ENCODE measurements around the gene SLC5A1. TPM values are rescaled to one million over a fixed set of nuclear protein-coding genes. Genes with fewer than 3 reads are reported as not detected.
"Not testable (repeated sequence)": the region's sequence is repeated elsewhere in the genome, so short reads cannot be mapped to it uniquely, and the experiment has no call there.

Gene SLC5A1
- polyA plus RNA-seq, 2 of the 4 experiments (the other 2 are of a cell fraction), result 0.03 to 0.04 TPM

- TF ChIP-seq ATOH8 (CRISPR knock-in tag; IDR thresholded peaks at IDR 0.05; ENCODE audit: low read depth) (no peak), RFX5 (IDR thresholded peaks at IDR 0.05) (no peak), TFCP2L1 (CRISPR knock-in tag; IDR thresholded peaks at IDR 0.05) (no peak), CHD4 (IDR thresholded peaks at IDR 0.05; ENCODE audit: borderline replicate concordance) (no peak), MYC (IDR thresholded peaks at IDR 0.05; ENCODE audit: borderline replicate concordance, low read length) (no peak)
Observed at GRCh38 chr22:32127904-32128303, 84.8 kb downstream of the SLC5A1 start (continued).

GRCh38 chr22:32130464-32130863 lies 87.4 kb downstream of the SLC5A1 start:
- no CpG with 5 or more reads among the region's 2 CpGs for WGBS (ENCODE audit: missing lambda C conversion rate)
- H3K4me3 ChIP-seq, result no peak overlapping the region
- H3K4me2 ChIP-seq, result no peak overlapping the region
- no peaks in the 10 kb centered on the region for H3K4me1 ChIP-seq
- no peak for TF ChIP-seq ATOH8 (CRISPR knock-in tag; IDR thresholded peaks at IDR 0.05; ENCODE audit: low read depth)
- TF ChIP-seq FOXS1 (CRISPR knock-in tag; IDR thresholded peaks at IDR 0.05), result no peak
- TF ChIP-seq CBX8 (IDR thresholded peaks at IDR 0.05), result no peak
- no peak for TF ChIP-seq EP300 (IDR thresholded peaks at IDR 0.05)
- no peak overlapping the region for H3K27ac ChIP-seq
- ATAC-seq (no peak), DNase-seq (ENCODE audit: low read depth in 1 of 2, low spot score in 1 of 2) (no peak), FAIRE-seq (no peak)
- H3K9me3 ChIP-seq, result no peaks in the 10 kb centered on the region
- CTCF ChIA-PET, result no interaction called here
- POLR2A ChIA-PET, result no interaction called here

GRCh38 chr22:32132126-32132525 lies 89.1 kb downstream of the SLC5A1 start:
- H3K9me3 ChIP-seq, result no peaks in the 10 kb centered on the region
- no peaks in the 10 kb centered on the region for H3K4me1 ChIP-seq
- ChIA-PET CTCF (interaction anchor here (2.1 kb wide), 1 partner anchor 155 kb away, joined by 8 read pairs; no protein-coding TSS in a partner anchor), POLR2A (no interaction called here)
- TF ChIP-seq EP300 (IDR thresholded peaks at IDR 0.05) (no peak), CTCF (IDR thresholded peaks at IDR 0.05) (no peak), POLR2AphosphoS2 (conservative IDR thresholded peaks at IDR 0.05; ENCODE audit: low read length) (no peak)
- H3K4me3 ChIP-seq, result no peak overlapping the region
- ATAC-seq (no peak), FAIRE-seq (no peak), DNase-seq (ENCODE audit: low read depth in 1 of 2, low spot score in 1 of 2) (no peak)
- H3K4me2 ChIP-seq, result no peak overlapping the region
- WGBS (ENCODE audit: missing lambda C conversion rate), result 79% methylated on average over 8 of the region's 11 CpGs
- H3K27ac ChIP-seq, result no peak overlapping the region

GRCh38 chr22:32132783-32133182 lies 89.7 kb downstream of the SLC5A1 start:
- DNase-seq (ENCODE audit: low read depth in 1 of 2, low spot score in 1 of 2), result no peak
- POLR2A ChIA-PET, result no interaction called here
- CTCF ChIA-PET, result interaction anchor here (1.0 to 2.1 kb wide), 3 partner anchors 10 to 156 kb away, joined by 3 to 8 read pairs (median 4); no protein-coding TSS in a partner anchor
- Histone ChIP-seq H3K27ac (no peak overlapping the region), H3K4me3 (no peak overlapping the region), H3K9me3 (no peaks in the 10 kb centered on the region), H3K4me1 (no peaks in the 10 kb centered on the region), H3K4me2 (no peak overlapping the region)
- FAIRE-seq, result no peak
- 17% methylated on average over 1 of the region's 1 CpG for WGBS (ENCODE audit: missing lambda C conversion rate)
- no peak for ATAC-seq
- TF ChIP-seq SREBF2 (IDR thresholded peaks at IDR 0.05) (no peak), JUNB (IDR thresholded peaks at IDR 0.05) (no peak), FOSB (CRISPR knock-in tag; IDR thresholded peaks at IDR 0.05) (no peak)

- H3K4me1 ChIP-seq; H3K9me3 ChIP-seq; DNase-seq (ENCODE audit: low read depth in 1 of 2, low spot score in 1 of 2); H3K4me2 ChIP-seq; ATAC-seq; POLR2A ChIA-PET; CTCF ChIA-PET; FAIRE-seq; H3K4me3 ChIP-seq; H3K27ac ChIP-seq: not testable (repeated sequence)
- 82% methylated on average over 14 of the region's 14 CpGs for WGBS (ENCODE audit: missing lambda C conversion rate)
Observed at GRCh38 chr22:32134796-32135195, 91.7 kb downstream of the SLC5A1 start.

Data from A549 (cell line).